HepG2 (cell line): ENCODE results near the gene ZKSCAN2. TPM values are rescaled to one million over a fixed set of nuclear protein-coding genes. Genes with fewer than 3 reads are reported as not detected.

Experiments
- ATAC-seq: fragments of 200-7000 bp; cut with Tn5 transposase; 3 replicates; pipeline ENCODE4 v1.9.1; 2020; ENCODE audit warnings: mild to moderate bottlenecking, moderate library complexity
- BruUV-seq: library from RNA; stranded (reverse); fragments of 400-500 nt; replicated peaks from 2 replicates; lab custom pipeline; 2021; lab: Mats Ljungman, UMichigan
- CTCF ChIA-PET: fragments of 300-600 bp; formaldehyde crosslinking; extraction: SDS; loops from one replicate; lab custom pipeline; 2021; ENCODE audit warnings: low total read pairs, inconsistent platforms, low intra/inter-chr PET ratio; lab: Yijun Ruan, JAX
- POLR2A ChIA-PET: fragments of 350-600 bp; sonication (Branson Sonifier 250); formaldehyde crosslinking; loops from one replicate; lab custom pipeline; 2020; ENCODE audit warnings: antibody characterized with exemption, inconsistent platforms; lab: Yijun Ruan, JAX
- DNase-seq: peaks from one replicate; pipeline ENCODE4 v3.0.0-alpha.2; 2015; ENCODE audit warnings: low spot score
- FAIRE-seq: peaks from 3 replicates; lab custom pipeline; 2011; peaks lifted over from hg19 to GRCh38; lab: Jason Lieb, UNC
- H2AFZ ChIP-seq: one replicate; pipeline ENCODE4 v1.6.1; 2011; ENCODE audit warnings: low read length, inconsistent platforms
- H3K27ac ChIP-seq: fragments of 300-600 bp; 3 replicates; pipeline ENCODE4 v1.8.0; 2011; ENCODE audit warnings: mixed run types, mild to moderate bottlenecking, mixed read lengths, low read length, inconsistent platforms; ENCODE audit not compliant: insufficient read depth; ENCODE audit errors: extremely low read length
- H3K27me3 ChIP-seq, 2 experiments: fragments of 200-600 bp in 1 of 2; 2 replicates in 1 of 2; 3 replicates in 1 of 2; pipeline versions ENCODE4 v1.6.0 to v1.8.0; 2011; ENCODE audit warnings: low read length in 2 of 2, mild to moderate bottlenecking in 2 of 2, moderate library complexity in 2 of 2, inconsistent platforms in 1 of 2; ENCODE audit not compliant: insufficient read depth in 2 of 2, control insufficient read depth in 1 of 2
- H3K36me3 ChIP-seq, 2 experiments: fragments of 200-600 bp in 1 of 2; replicated peaks in 1 of 2; 2 replicates in 1 of 2; 3 replicates in 1 of 2; pipeline versions ENCODE4 v1.5.1 to v1.8.0; 2011; ENCODE audit warnings: low read length in 2 of 2, inconsistent platforms in 1 of 2; ENCODE audit not compliant: insufficient read depth in 2 of 2, control insufficient read depth in 1 of 2
- H3K4me1 ChIP-seq: 2 replicates; pipeline ENCODE4 v1.5.1; 2012; ENCODE audit warnings: low read length, inconsistent platforms; ENCODE audit not compliant: insufficient read depth
- H3K4me2 ChIP-seq: 2 replicates; pipeline ENCODE4 v1.6.0; 2011; ENCODE audit warnings: low read depth, low read length, inconsistent platforms
- H3K4me3 ChIP-seq, 3 experiments: fragments of 200-600 bp in 1 of 3; sonication (generic), shearing (Covaris generic) in 1 of 3; replicated peaks in 1 of 3; 2 replicates each; pipeline ENCODE4 v1.5.1; 2011 to 2016; ENCODE audit warnings: low read length in 3 of 3, inconsistent platforms in 2 of 3, low read depth in 2 of 3, mild to moderate bottlenecking in 2 of 3, control low read depth in 1 of 3, mixed read lengths in 1 of 3; ENCODE audit not compliant: insufficient read depth in 1 of 3
- H3K79me2 ChIP-seq: one replicate; pipeline ENCODE4 v1.6.1; 2011; ENCODE audit warnings: low read length, inconsistent platforms; ENCODE audit not compliant: insufficient read depth
- H3K9ac ChIP-seq: 2 replicates; pipeline ENCODE4 v1.6.0; 2011; ENCODE audit warnings: mild to moderate bottlenecking, low read depth, low read length, inconsistent platforms; ENCODE audit not compliant: insufficient read depth
- H3K9me3 ChIP-seq: 2 replicates; pipeline ENCODE4 v1.5.1; 2012; ENCODE audit warnings: mild to moderate bottlenecking, low read length
- H4K20me1 ChIP-seq: 2 replicates; pipeline ENCODE4 v1.6.0; 2011; ENCODE audit warnings: inconsistent platforms, mild to moderate bottlenecking, low read length, moderate library complexity; ENCODE audit not compliant: insufficient read depth
- ARID5B ChIP-seq: IDR thresholded peaks from 2 replicates; pipeline ENCODE4 v1.4.0; 2020; ENCODE audit warnings: mild to moderate bottlenecking, missing genetic modification reagents
- EEA1 ChIP-seq: sonication (generic); formaldehyde crosslinking; IDR thresholded peaks from 2 replicates; pipeline ENCODE4 v1.5.1; 2020; ENCODE audit warnings: mild to moderate bottlenecking, missing genetic modification reagents, borderline replicate concordance
- FOXM1 ChIP-seq: sonication (generic); formaldehyde crosslinking; IDR thresholded peaks from 2 replicates; pipeline ENCODE4 v1.5.0; 2020; ENCODE audit warnings: missing genetic modification reagents
- RELA ChIP-seq: sonication (generic); formaldehyde crosslinking; IDR thresholded peaks from 2 replicates; pipeline ENCODE4 v1.4.0; 2020; ENCODE audit warnings: missing genetic modification reagents
- SCMH1 ChIP-seq: sonication (generic); formaldehyde crosslinking; IDR thresholded peaks from 2 replicates; pipeline ENCODE4 v1.9.0; 2021; ENCODE audit warnings: missing genetic modification reagents, mild to moderate bottlenecking, borderline replicate concordance
- SKIL ChIP-seq: sonication (generic); formaldehyde crosslinking; IDR thresholded peaks from 2 replicates; pipeline ENCODE4 v1.8.0; 2022; ENCODE audit warnings: missing genetic modification reagents, mild to moderate bottlenecking, moderate library complexity, borderline replicate concordance
- TCF7L2 ChIP-seq: IDR thresholded peaks from 2 replicates; pipeline ENCODE4 v1.6.1; 2011; ENCODE audit warnings: mild to moderate bottlenecking, low read depth, low read length, moderate library complexity
- ZBTB34 ChIP-seq: sonication (generic); formaldehyde crosslinking; IDR thresholded peaks from 2 replicates; pipeline ENCODE4 v1.8.0; 2022; ENCODE audit warnings: mild to moderate bottlenecking, missing genetic modification reagents
- ZBTB7A ChIP-seq: sonication (generic); formaldehyde crosslinking; IDR thresholded peaks from 2 replicates; pipeline ENCODE4 v1.8.0; 2022; ENCODE audit warnings: mild to moderate bottlenecking, missing genetic modification reagents
- ZNF646 ChIP-seq: sonication (generic); formaldehyde crosslinking; IDR thresholded peaks from 2 replicates; pipeline ENCODE4 v1.9.0; 2021; ENCODE audit warnings: mild to moderate bottlenecking, missing genetic modification reagents
- WGBS: methylation state at CpG from one replicate; pipeline ENCODE4 v1.1.6; 2017; ENCODE audit warnings: low lambda C conversion rate; 5-methylcytosine and 5-hydroxymethylcytosine counted together
- in situ Hi-C: cut with HindIII; loops from 2 replicates; pipeline ENCODE4 v1.10.0; 2017; ENCODE audit warnings: low pct_unique_long_range_greater_than_20kb; ENCODE audit not compliant: extremely low pct_ligation_motif_present
- intact Hi-C: fragments of 100-400 bp; cut with micrococcal nuclease; formaldehyde crosslinking; loops from one replicate; pipeline ENCODE4 v1.10.0; 2022; ENCODE audit not compliant: unreplicated experiment
- polyA plus RNA-seq, 8 experiments: library from polyadenylated mRNA; depleted of rRNA in 3 of 8; stranded (reverse) in 7 of 8; unstranded in 1 of 8; fragments of >200 nt; fragmentation: Illumina TruSeq in 4 of 8; extraction: Trizol in 4 of 8; gene quantifications; 2 replicates each; pipeline versions ENCODE4 v1.2.1 to v1.2.3, GENCODE V29; 2011 to 2016; ENCODE audit warnings: low read depth in 4 of 8, missing spikeins in 1 of 8, mixed read lengths in 1 of 8; ENCODE audit not compliant: insufficient read depth in 1 of 8
- total RNA-seq, 5 experiments: library from RNA; depleted of rRNA; stranded (reverse); fragments of >200 nt; fragmentation: Illumina TruSeq; extraction: Trizol; gene quantifications; 2 replicates each; pipeline ENCODE4 v1.2.3, GENCODE V29; 2016; ENCODE audit warnings: low read depth in 1 of 5

The ZKSCAN2 gene
- total and polyA plus RNA-seq, 2 of the 13 experiments (the other 11 are each of a cell fraction or from before 2014, with no cell fraction given): 4.2 to 11.1 TPM

- WGBS: 84% methylated on average over 5 of the region's 5 CpGs
- Histone ChIP-seq H3K27me3 (no peaks in the 10 kb centered on the region), H3K79me2 (peaks cover 3% of the 10 kb centered on the region), H3K4me1 (no peaks in the 10 kb centered on the region), H3K9ac (no peak overlapping the region), H3K9me3 (no peaks in the 10 kb centered on the region), H4K20me1 (no peaks in the 10 kb centered on the region), H3K36me3 (no peaks in the 10 kb centered on the region; a peak in 1 of 5 replicates), H2AFZ (no peak overlapping the region), H3K4me2 (no peak overlapping the region), H3K27ac (no peak overlapping the region), H3K4me3 (no peak overlapping the region)
- TF ChIP-seq FOXM1: no peak
- TF ChIP-seq ZBTB7A (CRISPR knock-in tag): no peak
- no peak for TF ChIP-seq TCF7L2
- no peak for TF ChIP-seq ZNF646 (CRISPR knock-in tag)
- no peak for TF ChIP-seq RELA (CRISPR knock-in tag)
- no peak for TF ChIP-seq ZBTB34
- TF ChIP-seq EEA1: no peak
- no peak for TF ChIP-seq SKIL
- TF ChIP-seq ARID5B (CRISPR knock-in tag): no peak
- no peak for TF ChIP-seq SCMH1 (CRISPR knock-in tag)
- FAIRE-seq (no peak), DNase-seq (no peak), ATAC-seq (no peak)
- intact Hi-C loops (no loop called here), in situ Hi-C loops (loop anchor here (10.0 kb wide), 1 partner anchor 433 kb away; no protein-coding TSS in a partner anchor)
- BruUV-seq: no TSS peak
- POLR2A ChIA-PET: no interaction called here
- CTCF ChIA-PET: no interaction called here
These were observed 13.8 kb upstream of the ZKSCAN2 start for GRCh38 chr16:25271421-25271820.
